Activated naive CD4-positive, alpha-beta T cell treated with anti-CD3 and anti-CD28 coated beads, Interleukin-2, amount 50 U/mL, for 24 hours (primary cell): ENCODE results near the gene MATR3.
"Not testable (repeated sequence)": the region's sequence is repeated elsewhere in the genome, so short reads cannot be mapped to it uniquely, and the experiment has no call there.

Experiments
- H3K27ac Mint-ChIP-seq: one replicate; pipeline ENCODE4 v1.8.0; 2021; ENCODE audit warnings: mild to moderate bottlenecking, mixed read lengths
- H3K27me3 Mint-ChIP-seq: one replicate; pipeline ENCODE4 v1.8.0; 2021; ENCODE audit warnings: mixed read lengths
- H3K36me3 Mint-ChIP-seq: one replicate; pipeline ENCODE4 v1.8.0; 2021; ENCODE audit warnings: mixed read lengths
- H3K4me1 Mint-ChIP-seq: one replicate; pipeline ENCODE4 v1.8.0; 2021; ENCODE audit warnings: mixed read lengths
- H3K4me3 Mint-ChIP-seq: one replicate; pipeline ENCODE4 v1.8.0; 2021; ENCODE audit warnings: mild to moderate bottlenecking, mixed read lengths
- H3K9me3 Mint-ChIP-seq: one replicate; pipeline ENCODE4 v1.8.0; 2021; ENCODE audit warnings: mixed read lengths

The MATR3 gene

GRCh38 chr5:139304391-139305324 is 11.1 kb downstream of the MATR3 start:
- Mint-ChIP-seq H3K4me1 (peaks cover 95% of the 10 kb centered on the region), H3K27me3 (no peaks in the 10 kb centered on the region), H3K4me3 (peak overlapping the region; percentile 63), H3K36me3 (peaks cover 13% of the 10 kb centered on the region), H3K9me3 (no peaks in the 10 kb centered on the region), H3K27ac (peak overlapping the region; percentile 47)

GRCh38 chr5:139306197-139306596 is 12.7 kb downstream of the MATR3 start:
- peaks cover 15% of the 10 kb centered on the region for H3K36me3 Mint-ChIP-seq
- peak overlapping the region; percentile 63 for H3K4me3 Mint-ChIP-seq
- H3K4me1 Mint-ChIP-seq, result peaks cover 96% of the 10 kb centered on the region
- H3K9me3 Mint-ChIP-seq, result no peaks in the 10 kb centered on the region
- H3K27ac Mint-ChIP-seq, result peak overlapping the region; percentile 77
- no peaks in the 10 kb centered on the region for H3K27me3 Mint-ChIP-seq

GRCh38 chr5:139306628-139307379 is 13.3 kb downstream of the MATR3 start:
- Mint-ChIP-seq H3K4me1 (peaks cover 93% of the 10 kb centered on the region), H3K9me3 (no peaks in the 10 kb centered on the region), H3K36me3 (peaks cover 13% of the 10 kb centered on the region), H3K4me3 (peak overlapping the region; percentile 63), H3K27ac (peak overlapping the region; percentile 36), H3K27me3 (no peaks in the 10 kb centered on the region)

GRCh38 chr5:139308797-139309196 is 15.3 kb downstream of the MATR3 start:
- Mint-ChIP-seq H3K27ac (peak overlapping the region; percentile 60), H3K9me3 (no peaks in the 10 kb centered on the region), H3K27me3 (no peaks in the 10 kb centered on the region), H3K4me3 (peak overlapping the region; percentile 74), H3K4me1 (peaks cover 88% of the 10 kb centered on the region), H3K36me3 (peaks cover 8% of the 10 kb centered on the region)

- not testable (repeated sequence) for H3K36me3 Mint-ChIP-seq, H3K27me3 Mint-ChIP-seq, H3K9me3 Mint-ChIP-seq
- Mint-ChIP-seq H3K4me3 (peak overlapping the region; percentile 30), H3K27ac (peak overlapping the region; percentile 68), H3K4me1 (peaks cover 84% of the 10 kb centered on the region)
These were observed 17.2 kb downstream of the MATR3 start for GRCh38 chr5:139310715-139311186.

GRCh38 chr5:139312075-139312474 is 18.5 kb downstream of the MATR3 start:
- H3K4me3 Mint-ChIP-seq, result no peak overlapping the region
- H3K27me3 Mint-ChIP-seq, result no peaks in the 10 kb centered on the region
- peaks cover 73% of the 10 kb centered on the region for H3K4me1 Mint-ChIP-seq
- H3K9me3 Mint-ChIP-seq, result no peaks in the 10 kb centered on the region
- peaks cover 8% of the 10 kb centered on the region for H3K36me3 Mint-ChIP-seq
- no peak overlapping the region for H3K27ac Mint-ChIP-seq

- Mint-ChIP-seq H3K36me3 (peaks cover 5% of the 10 kb centered on the region), H3K4me1 (peaks cover 52% of the 10 kb centered on the region), H3K27me3 (no peaks in the 10 kb centered on the region), H3K4me3 (no peak overlapping the region), H3K9me3 (no peaks in the 10 kb centered on the region), H3K27ac (peak overlapping the region; percentile 76)
These were observed 20.7 kb downstream of the MATR3 start for GRCh38 chr5:139314276-139314675.

- no peaks in the 10 kb centered on the region for H3K9me3 Mint-ChIP-seq
- no peak overlapping the region for H3K27ac Mint-ChIP-seq
- H3K27me3 Mint-ChIP-seq, result no peaks in the 10 kb centered on the region
- peaks cover 44% of the 10 kb centered on the region for H3K4me1 Mint-ChIP-seq
- peak overlapping the region; percentile 61 for H3K4me3 Mint-ChIP-seq
- H3K36me3 Mint-ChIP-seq, result peaks cover 2% of the 10 kb centered on the region
These were observed 21.6 kb downstream of the MATR3 start for GRCh38 chr5:139315056-139315615.

- Mint-ChIP-seq H3K27me3 (no peaks in the 10 kb centered on the region), H3K36me3 (peaks cover 4% of the 10 kb centered on the region), H3K9me3 (no peaks in the 10 kb centered on the region), H3K4me1 (peaks cover 26% of the 10 kb centered on the region), H3K4me3 (no peak overlapping the region), H3K27ac (peak overlapping the region; percentile 23)
These were observed 42.3 kb downstream of the MATR3 start for GRCh38 chr5:139335811-139336210.

- H3K27me3 Mint-ChIP-seq, result no peaks in the 10 kb centered on the region
- no peak overlapping the region for H3K27ac Mint-ChIP-seq
- H3K4me1 Mint-ChIP-seq, result peaks cover 58% of the 10 kb centered on the region
- peaks cover 6% of the 10 kb centered on the region for H3K36me3 Mint-ChIP-seq
- H3K4me3 Mint-ChIP-seq, result peak overlapping the region; percentile 26
- no peaks in the 10 kb centered on the region for H3K9me3 Mint-ChIP-seq
These were observed 46.5 kb downstream of the MATR3 start for GRCh38 chr5:139340051-139340450.

- H3K27me3 Mint-ChIP-seq, result no peaks in the 10 kb centered on the region
- H3K4me3 Mint-ChIP-seq, result peak overlapping the region; percentile 98
- H3K4me1 Mint-ChIP-seq, result peaks cover 60% of the 10 kb centered on the region
- H3K9me3 Mint-ChIP-seq, result no peaks in the 10 kb centered on the region
- H3K36me3 Mint-ChIP-seq, result peaks cover 9% of the 10 kb centered on the region
- peak overlapping the region; percentile 99 for H3K27ac Mint-ChIP-seq
These were observed 47.7 kb downstream of the MATR3 start for GRCh38 chr5:139341187-139341688.

GRCh38 chr5:139341689-139342422 is 48.3 kb downstream of the MATR3 start, which contains the start of gene PAIP2:
Gene PAIP2 (plus strand): TSS chr5:139341854. CDS start chr5:139363785, 21,931 bp downstream.
- H3K27ac Mint-ChIP-seq, result peak within 1 kb of the TSS; percentile 99
- no peaks in the 10 kb centered on the region for H3K9me3 Mint-ChIP-seq
- H3K27me3 Mint-ChIP-seq, result no peaks in the 10 kb centered on the region
- H3K36me3 Mint-ChIP-seq, result peaks cover 11% of the 10 kb centered on the region
- H3K4me3 Mint-ChIP-seq, result peak within 1 kb of the TSS; percentile 98
- H3K4me1 Mint-ChIP-seq, result peaks cover 57% of the 10 kb centered on the region

GRCh38 chr5:139342423-139342723 is 48.8 kb downstream of the MATR3 start:
- Mint-ChIP-seq H3K36me3 (peaks cover 11% of the 10 kb centered on the region), H3K4me3 (peak overlapping the region; percentile 98), H3K27ac (peak overlapping the region; percentile 99), H3K9me3 (no peaks in the 10 kb centered on the region), H3K27me3 (no peaks in the 10 kb centered on the region), H3K4me1 (peaks cover 57% of the 10 kb centered on the region)

GRCh38 chr5:139343476-139343875 is 49.9 kb downstream of the MATR3 start:
- no peaks in the 10 kb centered on the region for H3K9me3 Mint-ChIP-seq
- no peaks in the 10 kb centered on the region for H3K27me3 Mint-ChIP-seq
- H3K36me3 Mint-ChIP-seq, result peaks cover 11% of the 10 kb centered on the region
- peak overlapping the region; percentile 98 for H3K4me3 Mint-ChIP-seq
- peak overlapping the region; percentile 99 for H3K27ac Mint-ChIP-seq
- H3K4me1 Mint-ChIP-seq, result peaks cover 57% of the 10 kb centered on the region

GRCh38 chr5:139344177-139344576 is 50.6 kb downstream of the MATR3 start:
- H3K27me3 Mint-ChIP-seq, result no peaks in the 10 kb centered on the region
- peaks cover 13% of the 10 kb centered on the region for H3K36me3 Mint-ChIP-seq
- H3K4me1 Mint-ChIP-seq, result peaks cover 58% of the 10 kb centered on the region
- H3K27ac Mint-ChIP-seq, result no peak overlapping the region
- peak overlapping the region; percentile 98 for H3K4me3 Mint-ChIP-seq
- no peaks in the 10 kb centered on the region for H3K9me3 Mint-ChIP-seq
